DOHH2 (cell line): ENCODE measurements around the gene RPP40.

ENCODE experiments used
- H3F3A ChIP-seq: fragments of 200-600 bp; sonication (generic), shearing (Covaris generic); 2 replicates; pipeline ENCODE4 v1.6.0; 2016; ENCODE audit warnings: antibody characterized with exemption, mild to moderate bottlenecking; ENCODE audit not compliant: control insufficient read depth, insufficient read depth
- H3K27ac ChIP-seq: fragments of 200-600 bp; sonication (generic); 2 replicates; pipeline ENCODE4 v1.5.1; 2014; ENCODE audit warnings: low read depth, mild to moderate bottlenecking, low read length, moderate library complexity
- H3K27me3 ChIP-seq: fragments of 200-600 bp; sonication (generic); 2 replicates; pipeline ENCODE4 v1.6.1; 2014; ENCODE audit warnings: mild to moderate bottlenecking, low read length, mixed read lengths; ENCODE audit not compliant: control insufficient read depth
- H3K36me3 ChIP-seq: fragments of 200-600 bp; sonication (generic); 2 replicates; pipeline ENCODE4 v1.6.1; 2014; ENCODE audit warnings: mild to moderate bottlenecking, low read length, moderate library complexity, mixed read lengths; ENCODE audit not compliant: control insufficient read depth
- H3K4me1 ChIP-seq: fragments of 200-600 bp; sonication (generic); 2 replicates; pipeline ENCODE4 v1.6.1; 2014; ENCODE audit warnings: mild to moderate bottlenecking, low read length, mixed read lengths; ENCODE audit not compliant: control insufficient read depth
- H3K4me2 ChIP-seq: fragments of 200-600 bp; sonication (generic); 2 replicates; pipeline ENCODE4 v1.6.0; 2014; ENCODE audit warnings: mild to moderate bottlenecking, low read length, moderate library complexity
- H3K4me3 ChIP-seq: fragments of 200-600 bp; sonication (generic); 2 replicates; pipeline ENCODE4 v1.5.1; 2014; ENCODE audit warnings: mild to moderate bottlenecking, low read length, mixed read lengths
- H3K79me2 ChIP-seq: fragments of 200-600 bp; sonication (generic); 2 replicates; pipeline ENCODE4 v1.6.1; 2014; ENCODE audit warnings: mild to moderate bottlenecking, low read length, mixed read lengths; ENCODE audit not compliant: control insufficient read depth
- H3K9me2 ChIP-seq: fragments of 200-600 bp; sonication (generic); replicated peaks from 2 replicates; pipeline ENCODE4 v1.6.1; 2014; ENCODE audit warnings: mild to moderate bottlenecking, low read length, mixed read lengths; ENCODE audit not compliant: control insufficient read depth
- H3K9me3 ChIP-seq: fragments of 200-600 bp; sonication (generic); 2 replicates; pipeline ENCODE4 v1.6.1; 2014; ENCODE audit warnings: antibody characterized with exemption, low read length, mixed read lengths; ENCODE audit not compliant: control insufficient read depth, insufficient read depth
- H4K20me1 ChIP-seq: fragments of 200-600 bp; sonication (generic); 2 replicates; pipeline ENCODE4 v1.6.0; 2014; ENCODE audit warnings: low read depth, mild to moderate bottlenecking, antibody characterized with exemption, low read length, moderate library complexity; ENCODE audit not compliant: control insufficient read depth, insufficient read depth
- EZH2phosphoT487 ChIP-seq: fragments of 200-600 bp; sonication (generic); IDR thresholded peaks from 2 replicates; pipeline ENCODE4 v1.6.1; 2017; ENCODE audit warnings: borderline replicate concordance, mild to moderate bottlenecking, antibody characterized with exemption, low read length, moderate library complexity, mixed read lengths
- TF ChIP-seq, protein P1 (sequence below): fragments of 200-600 bp; sonication (generic); IDR thresholded peaks from one replicate; pipeline ENCODE4 v1.5.1; 2014; ENCODE audit warnings: antibody characterized with exemption, mild to moderate bottlenecking, low read depth, low read length; ENCODE audit not compliant: poor library complexity, severe bottlenecking

Gene RPP40

DNA sequence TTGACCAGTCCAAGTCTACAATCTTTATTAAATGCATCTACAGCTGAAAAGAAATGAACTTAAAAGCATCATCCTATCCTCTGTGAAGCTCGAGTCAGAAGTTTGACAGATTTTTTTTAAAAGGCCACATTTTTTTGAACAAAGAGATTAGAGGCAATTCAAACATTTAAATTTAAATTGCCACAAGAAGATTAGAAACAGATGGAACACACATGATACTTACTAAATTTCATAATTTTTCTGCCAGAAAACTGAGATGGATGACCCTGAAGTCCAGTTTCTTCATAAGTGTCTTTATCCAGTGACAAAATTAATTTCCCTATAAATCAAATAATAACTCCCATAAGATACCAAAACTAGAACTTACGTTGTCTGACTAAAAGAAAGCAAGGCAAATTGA, 4.3 kb downstream of the RPP40 start:
- no peaks in the 10 kb centered on the region for H3K9me3 ChIP-seq
- H3K4me2 ChIP-seq = no peak overlapping the region
- no peaks in the 10 kb centered on the region for H3F3A ChIP-seq
- H3K9me2 ChIP-seq = no peaks in the 10 kb centered on the region
- H4K20me1 ChIP-seq = no peaks in the 10 kb centered on the region
- no peaks in the 10 kb centered on the region for H3K27me3 ChIP-seq
- no peak overlapping the region for H3K4me3 ChIP-seq
- H3K79me2 ChIP-seq = peaks cover 5% of the 10 kb centered on the region
- no peak overlapping the region for H3K27ac ChIP-seq
- peaks cover 17% of the 10 kb centered on the region for H3K36me3 ChIP-seq
- TF ChIP-seq, protein P1, sequence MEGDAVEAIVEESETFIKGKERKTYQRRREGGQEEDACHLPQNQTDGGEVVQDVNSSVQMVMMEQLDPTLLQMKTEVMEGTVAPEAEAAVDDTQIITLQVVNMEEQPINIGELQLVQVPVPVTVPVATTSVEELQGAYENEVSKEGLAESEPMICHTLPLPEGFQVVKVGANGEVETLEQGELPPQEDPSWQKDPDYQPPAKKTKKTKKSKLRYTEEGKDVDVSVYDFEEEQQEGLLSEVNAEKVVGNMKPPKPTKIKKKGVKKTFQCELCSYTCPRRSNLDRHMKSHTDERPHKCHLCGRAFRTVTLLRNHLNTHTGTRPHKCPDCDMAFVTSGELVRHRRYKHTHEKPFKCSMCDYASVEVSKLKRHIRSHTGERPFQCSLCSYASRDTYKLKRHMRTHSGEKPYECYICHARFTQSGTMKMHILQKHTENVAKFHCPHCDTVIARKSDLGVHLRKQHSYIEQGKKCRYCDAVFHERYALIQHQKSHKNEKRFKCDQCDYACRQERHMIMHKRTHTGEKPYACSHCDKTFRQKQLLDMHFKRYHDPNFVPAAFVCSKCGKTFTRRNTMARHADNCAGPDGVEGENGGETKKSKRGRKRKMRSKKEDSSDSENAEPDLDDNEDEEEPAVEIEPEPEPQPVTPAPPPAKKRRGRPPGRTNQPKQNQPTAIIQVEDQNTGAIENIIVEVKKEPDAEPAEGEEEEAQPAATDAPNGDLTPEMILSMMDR = no peak
- TF ChIP-seq EZH2phosphoT487 = no peak
- H3K4me1 ChIP-seq = peaks cover 14% of the 10 kb centered on the region

DNA sequence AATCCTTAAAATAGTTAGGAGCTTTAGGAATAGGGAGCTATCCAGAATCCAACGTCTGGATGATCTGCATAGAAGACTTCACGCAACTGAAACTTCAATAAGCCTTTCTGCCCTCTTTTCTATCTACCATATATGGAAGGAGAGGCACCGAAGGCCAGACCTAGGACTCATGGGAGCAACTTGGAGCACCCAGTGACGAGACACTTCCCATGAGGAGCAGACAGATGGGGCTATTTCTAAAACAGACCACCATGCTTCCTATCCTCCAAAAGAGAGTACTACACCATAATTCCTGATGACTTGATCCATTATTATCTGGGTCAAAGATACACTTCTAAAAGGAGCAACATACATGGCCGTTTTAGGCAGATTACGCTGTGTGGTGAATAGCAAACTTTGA, 6.0 kb downstream of the RPP40 start:
- Histone ChIP-seq H3K79me2 (peaks cover 3% of the 10 kb centered on the region; the same call in 1 of the 2 replicates), H3K27ac (no peak overlapping the region), H4K20me1 (no peaks in the 10 kb centered on the region), H3K4me1 (peaks cover 4% of the 10 kb centered on the region; the same call in 1 of the 2 replicates), H3K9me2 (no peaks in the 10 kb centered on the region), H3F3A (no peaks in the 10 kb centered on the region), H3K4me2 (no peak overlapping the region), H3K4me3 (no peak overlapping the region), H3K27me3 (no peaks in the 10 kb centered on the region), H3K9me3 (no peaks in the 10 kb centered on the region), H3K36me3 (peaks cover 17% of the 10 kb centered on the region)
- TF ChIP-seq, protein P1 = no peak
- no peak for TF ChIP-seq EZH2phosphoT487

DNA sequence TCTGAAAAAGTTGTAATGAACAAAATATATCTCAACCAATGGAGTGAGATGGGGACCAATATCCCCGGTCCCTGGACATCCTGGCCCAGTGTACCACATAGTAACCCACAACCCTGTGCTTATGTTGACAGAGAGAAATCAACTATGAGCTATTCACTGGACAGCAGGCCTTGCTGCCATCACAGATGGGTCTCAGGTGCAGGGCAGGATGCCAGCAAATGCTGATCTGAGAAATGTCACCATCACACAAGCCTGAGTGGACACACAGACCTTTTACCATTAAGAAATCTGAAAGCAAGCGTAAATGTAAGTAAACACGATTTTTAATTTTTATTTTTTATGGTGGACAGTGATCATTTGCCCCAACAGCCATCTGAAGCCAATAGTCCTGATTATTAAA, 9.1 kb downstream of the RPP40 start:
- no peak overlapping the region for H3K4me2 ChIP-seq
- H3K9me2 ChIP-seq = no peaks in the 10 kb centered on the region
- H3K4me1 ChIP-seq = no peaks in the 10 kb centered on the region
- peaks cover 13% of the 10 kb centered on the region for H3K36me3 ChIP-seq
- H4K20me1 ChIP-seq = no peaks in the 10 kb centered on the region
- no peak overlapping the region for H3K4me3 ChIP-seq
- H3K79me2 ChIP-seq = no peaks in the 10 kb centered on the region
- H3K27ac ChIP-seq = no peak overlapping the region
- no peaks in the 10 kb centered on the region for H3K9me3 ChIP-seq
- no peaks in the 10 kb centered on the region for H3F3A ChIP-seq
- no peaks in the 10 kb centered on the region for H3K27me3 ChIP-seq
- TF ChIP-seq, protein P1 = no peak
- no peak for TF ChIP-seq EZH2phosphoT487
